Fibroblast of lung (primary cell): Measurements from ENCODE around the gene ST6GALNAC6.

Experiments used
- EZH2 ChIP-seq: IDR thresholded peaks from 2 replicates; pipeline ENCODE4 v1.5.1; 2012; ENCODE audit warnings: low read length, control low read depth, mild to moderate bottlenecking; ENCODE audit errors: missing control alignments
- TF ChIP-seq, protein P1 (sequence below), 2 donors: IDR thresholded peaks in 1 of 2; conservative IDR thresholded peaks in 1 of 2; 1 replicate in 1 of 2; 2 replicates in 1 of 2; pipeline ENCODE4 v1.5.1; 2011 to 2012; ENCODE audit warnings: low read length in 2 of 2, control low read depth in 1 of 2, inconsistent platforms in 1 of 2, low read depth in 1 of 2, mild to moderate bottlenecking in 1 of 2

DNA sequence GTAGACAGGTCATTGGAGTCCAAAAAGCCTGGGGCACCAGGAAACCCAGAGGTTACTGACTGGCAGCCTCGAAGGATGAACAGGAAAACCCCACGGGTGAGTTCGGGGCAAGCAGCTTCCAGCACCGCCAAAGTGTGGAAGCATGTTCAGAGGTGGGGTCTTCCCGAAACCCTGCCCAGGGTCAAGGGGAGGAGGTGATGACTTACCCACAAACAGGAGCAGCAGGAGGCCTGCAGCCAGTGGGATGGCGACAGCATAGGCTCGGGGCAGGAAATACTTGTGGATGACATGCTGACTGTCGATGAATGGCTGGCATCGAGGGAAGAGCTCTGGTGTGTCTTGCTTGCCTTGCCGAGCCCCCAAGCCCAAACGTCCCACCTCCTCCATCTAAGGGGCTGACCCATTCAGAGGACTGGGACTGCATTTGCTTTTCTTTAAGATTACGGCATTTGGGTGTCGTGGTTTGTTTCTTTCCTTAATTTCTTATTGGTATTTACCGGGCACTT lies 37.0 kb upstream of the ST6GALNAC6 start:
- TF ChIP-seq, protein P1, sequence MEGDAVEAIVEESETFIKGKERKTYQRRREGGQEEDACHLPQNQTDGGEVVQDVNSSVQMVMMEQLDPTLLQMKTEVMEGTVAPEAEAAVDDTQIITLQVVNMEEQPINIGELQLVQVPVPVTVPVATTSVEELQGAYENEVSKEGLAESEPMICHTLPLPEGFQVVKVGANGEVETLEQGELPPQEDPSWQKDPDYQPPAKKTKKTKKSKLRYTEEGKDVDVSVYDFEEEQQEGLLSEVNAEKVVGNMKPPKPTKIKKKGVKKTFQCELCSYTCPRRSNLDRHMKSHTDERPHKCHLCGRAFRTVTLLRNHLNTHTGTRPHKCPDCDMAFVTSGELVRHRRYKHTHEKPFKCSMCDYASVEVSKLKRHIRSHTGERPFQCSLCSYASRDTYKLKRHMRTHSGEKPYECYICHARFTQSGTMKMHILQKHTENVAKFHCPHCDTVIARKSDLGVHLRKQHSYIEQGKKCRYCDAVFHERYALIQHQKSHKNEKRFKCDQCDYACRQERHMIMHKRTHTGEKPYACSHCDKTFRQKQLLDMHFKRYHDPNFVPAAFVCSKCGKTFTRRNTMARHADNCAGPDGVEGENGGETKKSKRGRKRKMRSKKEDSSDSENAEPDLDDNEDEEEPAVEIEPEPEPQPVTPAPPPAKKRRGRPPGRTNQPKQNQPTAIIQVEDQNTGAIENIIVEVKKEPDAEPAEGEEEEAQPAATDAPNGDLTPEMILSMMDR (conservative IDR thresholded peaks at IDR 0.05 in 1 of 2, IDR thresholded peaks at IDR 0.05 in 1 of 2; ENCODE audit: low read depth in 1 of 2, low read length in 2 of 2): no peak
- TF ChIP-seq EZH2: no peak
